ENCODE results near the gene SLC16A14. TPM values are rescaled to one million over a fixed set of nuclear protein-coding genes. Genes with fewer than 3 reads are reported as not detected.
"Not testable (repeated sequence)": the region's sequence is repeated elsewhere in the genome, so short reads cannot be mapped to it uniquely, and the experiment has no call there.

Gene SLC16A14, protein sequence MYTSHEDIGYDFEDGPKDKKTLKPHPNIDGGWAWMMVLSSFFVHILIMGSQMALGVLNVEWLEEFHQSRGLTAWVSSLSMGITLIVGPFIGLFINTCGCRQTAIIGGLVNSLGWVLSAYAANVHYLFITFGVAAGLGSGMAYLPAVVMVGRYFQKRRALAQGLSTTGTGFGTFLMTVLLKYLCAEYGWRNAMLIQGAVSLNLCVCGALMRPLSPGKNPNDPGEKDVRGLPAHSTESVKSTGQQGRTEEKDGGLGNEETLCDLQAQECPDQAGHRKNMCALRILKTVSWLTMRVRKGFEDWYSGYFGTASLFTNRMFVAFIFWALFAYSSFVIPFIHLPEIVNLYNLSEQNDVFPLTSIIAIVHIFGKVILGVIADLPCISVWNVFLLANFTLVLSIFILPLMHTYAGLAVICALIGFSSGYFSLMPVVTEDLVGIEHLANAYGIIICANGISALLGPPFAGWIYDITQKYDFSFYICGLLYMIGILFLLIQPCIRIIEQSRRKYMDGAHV
- total RNA-seq (2014; rRNA removed; shearing (Covaris generic)) = 1.9 and 2.1 TPM in 2 replicates

DNA sequence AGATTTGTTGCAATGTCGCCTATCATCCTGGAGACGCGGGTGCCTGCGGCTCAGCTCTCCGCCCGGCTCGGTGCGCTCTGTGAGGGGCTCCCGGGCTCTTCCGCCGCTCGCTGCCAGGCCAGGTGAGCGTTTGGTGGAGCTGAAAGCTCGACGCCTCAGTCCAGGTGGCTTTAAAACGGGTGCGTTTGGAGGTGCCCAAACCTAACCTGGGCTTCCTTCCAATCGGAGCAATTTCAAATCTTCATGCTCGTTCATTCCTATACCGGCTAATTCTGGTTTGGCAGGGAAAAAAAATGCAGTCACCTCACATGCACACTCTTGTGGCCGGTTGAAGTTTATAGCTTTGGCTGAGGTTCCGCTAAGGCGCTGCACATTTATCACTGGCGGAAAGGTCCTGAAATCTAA, at the start of gene SLC16A14:
Gene SLC16A14 (minus strand): TSS at position 274 of the 405 bp plus-strand sequence. CDS start 9,572 bp downstream, outside the sequence.
- peak; percentile 48 for DNase-seq (ENCODE audit: low read depth)

GRCh38 chr2:230106771-230107170, 38.0 kb upstream of the SLC16A14 start:
- no peak for DNase-seq (ENCODE audit: low read depth)

DNA sequence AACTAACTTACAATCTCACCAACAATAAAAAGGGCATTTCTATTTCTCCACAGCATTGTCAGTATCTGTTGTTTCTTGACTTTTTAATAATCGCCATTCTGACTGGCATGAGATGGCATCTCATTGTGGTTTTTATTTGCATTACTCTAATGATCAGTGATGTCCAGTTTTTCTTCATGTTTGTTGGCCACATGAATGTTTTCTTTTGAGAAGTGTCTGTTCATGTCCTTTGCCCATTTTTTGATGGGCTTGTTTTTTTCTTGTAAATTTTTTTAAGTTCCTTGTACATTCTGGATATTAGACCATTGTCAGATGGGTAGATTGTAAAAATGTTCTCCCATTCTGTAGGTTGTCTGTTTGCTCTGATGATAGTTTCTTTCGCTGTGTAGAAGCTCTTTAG, 33.2 kb upstream of the SLC16A14 start:
- DNase-seq (ENCODE audit: low read depth) = not testable (repeated sequence)

DNA sequence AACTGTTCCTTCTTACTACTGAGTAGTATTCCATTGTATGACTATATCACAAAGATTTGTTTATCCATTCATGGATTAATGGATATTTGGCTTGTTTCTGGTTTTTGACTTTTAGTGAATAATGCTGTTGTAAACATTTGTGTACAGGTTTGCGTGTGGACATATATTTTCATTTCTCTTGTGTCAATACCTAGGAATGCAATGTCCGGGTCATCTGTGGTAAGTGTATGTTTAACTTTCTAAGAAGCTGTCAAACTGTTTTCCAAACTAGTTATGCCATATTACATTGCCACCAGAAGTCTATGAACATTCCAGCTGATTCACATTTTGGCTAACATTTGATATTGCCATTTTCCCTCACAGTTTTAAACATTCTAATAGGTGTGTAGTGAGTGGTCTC, 29.1 kb upstream of the SLC16A14 start:
- peak; percentile 10 for DNase-seq (ENCODE audit: low read depth)

GRCh38 chr2:230097424-230097823, 28.7 kb upstream of the SLC16A14 start:
- DNase-seq (ENCODE audit: low read depth) = no peak

GRCh38 chr2:230090967-230091366, 22.2 kb upstream of the SLC16A14 start:
- DNase-seq (ENCODE audit: low read depth) = no peak

- DNase-seq (ENCODE audit: low read depth) = no peak
Measured at GRCh38 chr2:230085201-230085600, 16.5 kb upstream of the SLC16A14 start.

- DNase-seq (ENCODE audit: low read depth) = no peak
Measured at GRCh38 chr2:230077851-230078547, 9.3 kb upstream of the SLC16A14 start.

DNA sequence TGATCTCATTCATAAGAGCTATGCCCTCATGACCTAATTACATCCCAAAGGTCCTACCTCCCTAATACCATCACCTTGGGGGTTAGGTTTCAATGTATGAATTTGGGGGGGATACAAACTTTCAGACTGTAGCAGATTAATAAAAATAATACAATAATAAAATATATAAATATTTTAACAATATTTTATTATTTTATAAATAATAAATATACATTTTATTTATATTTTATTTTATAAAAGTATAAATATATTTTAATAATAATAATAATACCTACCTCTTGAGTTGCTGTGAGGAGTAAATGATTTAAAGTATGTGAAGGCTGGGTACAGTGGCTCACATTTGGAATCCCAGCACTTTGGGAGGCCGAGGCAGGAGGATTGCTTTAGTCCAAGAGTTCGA, 8.1 kb upstream of the SLC16A14 start:
- no peak for DNase-seq (ENCODE audit: low read depth)

DNA sequence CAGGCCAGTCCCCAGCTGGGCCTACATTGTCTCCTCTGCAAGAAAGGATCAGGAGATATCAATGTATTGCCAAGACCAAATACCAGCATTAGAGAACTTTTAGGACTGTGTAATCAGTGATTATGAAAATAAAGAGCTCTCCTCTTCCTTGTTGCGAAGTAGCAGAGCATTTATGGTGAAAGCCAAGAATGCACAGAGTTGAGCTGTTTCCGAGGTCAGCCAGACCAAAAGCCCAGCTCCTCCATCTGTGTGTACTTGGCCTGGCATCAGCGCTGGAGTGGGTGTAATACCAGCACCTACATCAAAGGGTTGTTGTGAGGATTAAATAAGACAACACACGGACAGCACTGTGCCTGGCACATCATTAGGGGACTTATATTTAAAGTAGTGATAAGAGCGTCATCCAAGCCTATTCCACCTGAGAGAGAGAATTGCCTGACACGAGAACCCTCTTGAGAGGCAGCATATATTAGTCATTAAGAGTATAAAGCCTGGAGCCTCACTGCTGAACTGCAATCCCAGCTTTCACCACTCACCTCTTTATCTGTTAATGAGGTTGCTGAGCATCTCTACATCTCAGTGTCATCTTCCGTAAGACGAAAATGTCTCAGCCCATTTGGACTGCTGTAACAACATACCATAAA, 7.4 kb upstream of the SLC16A14 start:
- DNase-seq (ENCODE audit: low read depth) = no peak

GRCh38 chr2:230071421-230071820, 2.7 kb upstream of the SLC16A14 start:
- DNase-seq (ENCODE audit: low read depth) = no peak

DNA sequence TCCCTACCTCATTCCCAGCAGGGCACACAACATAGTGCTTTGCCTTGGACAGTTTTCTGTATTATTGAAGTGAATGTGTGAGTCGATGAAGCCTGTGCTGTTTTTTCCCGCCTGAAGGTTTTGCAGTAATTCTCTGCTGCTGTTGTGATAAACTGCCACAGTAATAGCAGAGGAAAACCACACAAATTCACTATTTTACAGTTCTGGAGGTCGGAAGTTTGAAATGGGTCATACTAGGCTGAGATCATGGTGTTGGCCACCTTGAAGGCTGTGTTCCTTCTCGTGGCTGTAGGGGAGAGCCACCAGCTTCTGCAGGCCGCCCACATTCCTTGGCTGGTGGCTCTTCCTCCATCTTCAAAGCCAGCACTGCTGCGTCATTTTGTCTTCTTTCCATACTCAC, 678 bp upstream of the SLC16A14 start:
- DNase-seq (ENCODE audit: low read depth) = no peak

GRCh38 chr2:230068016-230068650, 591 bp downstream of the SLC16A14 start:
- DNase-seq (ENCODE audit: low read depth) = peak; percentile 65

DNA sequence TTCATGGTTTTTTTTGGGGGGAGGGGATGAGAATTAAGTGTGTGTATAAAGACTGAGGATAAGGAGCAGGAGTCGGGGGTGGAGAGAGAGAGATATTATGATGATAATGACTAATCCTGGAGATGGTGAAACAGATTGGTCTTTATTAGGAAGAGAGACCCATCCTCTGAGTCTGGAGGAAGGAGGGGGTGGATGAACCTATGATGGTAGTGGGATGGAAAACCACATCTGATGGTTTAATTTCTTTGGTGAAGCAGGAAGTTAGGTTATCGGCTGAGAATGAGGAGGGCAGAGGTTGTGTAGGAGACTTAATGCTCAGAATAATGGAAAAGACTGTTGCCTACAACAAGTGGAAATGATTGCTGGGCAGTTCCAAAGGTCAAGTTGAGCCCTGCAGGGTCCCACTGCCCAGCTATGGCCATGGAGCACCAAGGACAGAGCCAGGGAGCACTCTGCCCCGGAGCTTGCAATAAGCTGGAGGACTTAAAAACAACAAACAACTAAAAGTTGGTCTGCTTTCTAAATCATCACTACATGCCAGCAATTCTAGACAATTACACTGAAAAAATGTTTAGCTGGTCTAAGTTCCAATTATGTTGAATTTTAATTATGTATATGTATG, 7.9 kb downstream of the SLC16A14 start:
- no peak for DNase-seq (ENCODE audit: low read depth)

DNA sequence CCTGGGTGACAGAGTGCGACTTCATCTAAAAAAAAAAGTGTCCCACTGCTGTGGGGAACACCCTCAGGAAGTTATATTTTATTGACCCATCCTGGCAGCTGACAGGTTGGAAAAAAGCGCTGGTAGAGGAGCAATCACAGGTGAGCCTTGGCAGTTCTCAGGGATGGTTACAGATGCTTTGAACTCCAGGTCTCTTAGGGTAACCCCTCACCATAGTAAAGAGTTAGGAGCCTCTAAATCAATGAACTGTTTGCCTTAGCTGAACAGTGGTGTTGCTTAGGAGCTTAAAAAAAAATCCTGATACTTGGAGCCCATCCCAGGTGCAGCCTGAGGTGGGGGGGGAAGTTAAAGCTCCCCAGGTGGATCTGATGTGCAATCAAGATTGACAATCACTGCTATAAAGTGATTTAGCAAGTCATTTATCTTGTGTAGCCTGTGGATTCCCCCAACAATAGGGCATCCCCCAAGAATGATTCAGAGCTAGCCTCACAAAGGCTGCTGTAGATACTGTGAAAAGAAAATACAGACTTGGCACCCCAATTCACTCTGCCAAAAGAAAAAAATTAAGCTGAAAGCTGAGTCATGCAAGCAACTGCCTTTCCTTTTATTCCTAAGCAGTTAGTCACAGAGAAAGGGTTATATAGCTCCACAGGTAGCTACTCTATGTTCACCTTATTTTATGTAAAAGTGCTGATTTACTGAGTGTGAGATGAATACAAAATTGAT, 14.8 kb downstream of the SLC16A14 start:
- DNase-seq (ENCODE audit: low read depth) = peak; percentile 63

DNA sequence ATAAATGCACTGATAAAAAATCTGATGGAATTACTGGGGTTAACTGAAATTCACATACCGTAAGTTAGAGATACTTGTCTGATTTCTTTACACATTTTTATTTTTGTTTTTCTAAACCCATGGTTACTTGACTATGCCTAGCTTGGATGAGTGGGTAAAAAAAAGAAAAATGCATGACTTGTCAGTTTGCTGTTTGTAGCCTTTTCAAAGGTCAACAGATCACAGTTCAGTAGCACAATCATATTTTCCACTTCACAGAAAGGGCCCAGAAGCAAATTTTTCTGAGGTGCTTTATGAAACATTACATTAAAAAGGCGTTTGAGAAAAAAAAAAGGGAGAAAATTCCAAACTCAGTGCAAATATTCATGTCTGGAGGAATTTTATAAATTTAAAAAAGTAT, 16.4 kb downstream of the SLC16A14 start:
- no peak for DNase-seq (ENCODE audit: low read depth)

DNA sequence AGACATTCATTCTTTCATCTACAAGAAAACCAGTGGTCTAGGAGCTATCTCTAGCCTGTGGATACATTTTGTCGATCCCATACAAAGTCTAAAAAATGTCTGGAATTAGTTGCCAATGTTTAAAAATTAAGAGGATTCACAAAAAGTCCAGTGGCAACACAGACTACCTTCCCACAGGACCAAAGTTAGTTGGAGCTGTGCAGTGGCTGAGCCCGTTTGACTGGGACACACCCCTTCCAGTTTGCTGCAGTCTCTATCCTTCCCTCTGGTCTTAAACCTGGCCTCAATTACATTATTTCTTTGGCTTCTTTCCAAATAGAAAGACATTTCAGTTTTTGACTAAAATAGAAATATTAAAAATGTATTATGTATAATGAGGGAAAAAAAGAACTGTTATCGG, 18.6 kb downstream of the SLC16A14 start:
- DNase-seq (ENCODE audit: low read depth) = no peak

- no peak for DNase-seq (ENCODE audit: low read depth)
Measured at GRCh38 chr2:230048010-230048671, 20.6 kb downstream of the SLC16A14 start.

GRCh38 chr2:230046491-230046890, 22.2 kb downstream of the SLC16A14 start:
- no peak for DNase-seq (ENCODE audit: low read depth)

- no peak for DNase-seq (ENCODE audit: low read depth)
Measured at GRCh38 chr2:230043461-230043860, 25.3 kb downstream of the SLC16A14 start.
